Astrocyte (in vitro differentiated cells and primary cell): ENCODE results near the gene GPSM3. TPM values are rescaled to one million over a fixed set of nuclear protein-coding genes. Genes with fewer than 3 reads are reported as not detected.
"Not testable (repeated sequence)": the region's sequence is repeated elsewhere in the genome, so short reads cannot be mapped to it uniquely, and the experiment has no call there.

Experiments
- DNase-seq: peaks from one replicate; pipeline ENCODE4 v3.0.0-alpha.2; 2010; ENCODE audit warnings: low read depth
- FAIRE-seq: peaks from 2 replicates; lab custom pipeline; 2011; peaks lifted over from hg19 to GRCh38; lab: Jason Lieb, UNC
- H2AFZ ChIP-seq: 2 replicates; pipeline ENCODE4 v1.6.0; 2012; ENCODE audit warnings: low read depth, low read length, inconsistent platforms
- H3K27ac ChIP-seq: 2 replicates; pipeline ENCODE4 v1.5.1; 2011; ENCODE audit warnings: low read depth, low read length, inconsistent platforms
- H3K27me3 ChIP-seq: 2 replicates; pipeline ENCODE4 v1.6.0; 2011; ENCODE audit warnings: low read length, inconsistent platforms; ENCODE audit not compliant: insufficient read depth
- H3K36me3 ChIP-seq: 2 replicates; pipeline ENCODE4 v1.5.1; 2011; ENCODE audit warnings: low read length, inconsistent platforms; ENCODE audit not compliant: insufficient read depth
- H3K4me1 ChIP-seq: 2 replicates; pipeline ENCODE4 v1.5.1; 2011; ENCODE audit warnings: low read length, inconsistent platforms; ENCODE audit not compliant: insufficient read depth
- H3K4me2 ChIP-seq: 2 replicates; pipeline ENCODE4 v1.6.0; 2012; ENCODE audit warnings: low read length, inconsistent platforms
- H3K4me3 ChIP-seq: 2 replicates; pipeline ENCODE4 v1.5.1; 2011; ENCODE audit warnings: low read depth, mild to moderate bottlenecking, low read length, inconsistent platforms; ENCODE audit not compliant: insufficient read depth
- H3K79me2 ChIP-seq: 2 replicates; pipeline ENCODE4 v1.6.0; 2012; ENCODE audit warnings: mild to moderate bottlenecking, low read length, inconsistent platforms; ENCODE audit not compliant: insufficient read depth
- H3K9ac ChIP-seq: 2 replicates; pipeline ENCODE4 v1.6.0; 2012; ENCODE audit warnings: mild to moderate bottlenecking, low read length, inconsistent platforms
- H3K9me3 ChIP-seq: 2 replicates; pipeline ENCODE4 v1.5.1; 2012; ENCODE audit warnings: low read depth, mild to moderate bottlenecking, low read length, inconsistent platforms; ENCODE audit not compliant: insufficient read depth
- H4K20me1 ChIP-seq: 2 replicates; pipeline ENCODE4 v1.6.0; 2012; ENCODE audit warnings: low read length, inconsistent platforms; ENCODE audit not compliant: insufficient read depth
- H3K27ac Mint-ChIP-seq: one replicate; pipeline ENCODE4 v1.8.0; 2021; ENCODE audit warnings: mild to moderate bottlenecking, mixed read lengths; ENCODE audit not compliant: unreplicated experiment
- H3K27me3 Mint-ChIP-seq: one replicate; pipeline ENCODE4 v1.8.0; 2021; ENCODE audit warnings: low read depth, mixed read lengths; ENCODE audit not compliant: unreplicated experiment
- H3K36me3 Mint-ChIP-seq: one replicate; pipeline ENCODE4 v1.8.0; 2021; ENCODE audit warnings: low read depth, mixed read lengths; ENCODE audit not compliant: unreplicated experiment
- H3K4me1 Mint-ChIP-seq: one replicate; pipeline ENCODE4 v1.8.0; 2021; ENCODE audit warnings: low read depth, mixed read lengths; ENCODE audit not compliant: unreplicated experiment
- H3K4me3 Mint-ChIP-seq: one replicate; pipeline ENCODE4 v1.8.0; 2021; ENCODE audit warnings: mild to moderate bottlenecking, moderate library complexity, mixed read lengths; ENCODE audit not compliant: unreplicated experiment
- H3K9me3 Mint-ChIP-seq: one replicate; pipeline ENCODE4 v1.8.0; 2021; ENCODE audit warnings: mild to moderate bottlenecking, mixed read lengths; ENCODE audit not compliant: unreplicated experiment
- CTCF ChIP-seq: IDR thresholded peaks from 2 replicates; pipeline ENCODE4 v1.5.1; 2011; ENCODE audit warnings: low read depth, mild to moderate bottlenecking, inconsistent platforms, low read length, moderate library complexity; ENCODE audit not compliant: insufficient read depth
- EZH2 ChIP-seq: IDR thresholded peaks from 2 replicates; pipeline ENCODE4 v1.6.1; 2012; ENCODE audit warnings: mild to moderate bottlenecking, low read length, inconsistent platforms; ENCODE audit not compliant: insufficient read depth
- total RNA-seq: library from RNA; stranded (reverse); gene quantifications from 2 replicates; pipeline ENCODE4 v1.2.1, GENCODE V29; 2021

GPSM3 gene
- total RNA-seq, 1 donor from 2014 or later: 9.6 TPM

GRCh38 chr6:32147401-32148132 lies 44.9 kb downstream of the GPSM3 start:
- DNase-seq (no peak), FAIRE-seq (no peak)
- no peak for TF ChIP-seq CTCF
- TF ChIP-seq EZH2: no peak
- Mint-ChIP-seq H3K27me3 (peaks cover 33% of the 10 kb centered on the region), H3K4me1 (peaks cover 15% of the 10 kb centered on the region), H3K4me3 (no peak overlapping the region), H3K27ac (peak overlapping the region; percentile 53), H3K9me3 (peaks cover 9% of the 10 kb centered on the region), H3K36me3 (peaks cover 6% of the 10 kb centered on the region)
- H3K4me2 ChIP-seq: peak overlapping the region; percentile 66
- peaks cover 7% of the 10 kb centered on the region for H3K4me1 ChIP-seq
- no peak overlapping the region for H3K4me3 ChIP-seq
- H3K79me2 ChIP-seq: no peaks in the 10 kb centered on the region
- no peak overlapping the region for H3K9ac ChIP-seq
- no peaks in the 10 kb centered on the region for H4K20me1 ChIP-seq
- H2AFZ ChIP-seq: no peak overlapping the region
- peaks cover 37% of the 10 kb centered on the region for H3K27me3 ChIP-seq
- H3K9me3 ChIP-seq: no peaks in the 10 kb centered on the region
- no peaks in the 10 kb centered on the region for H3K36me3 ChIP-seq
- H3K27ac ChIP-seq: no peak overlapping the region

- peaks cover 37% of the 10 kb centered on the region for H3K27me3 ChIP-seq
- Mint-ChIP-seq H3K4me1 (peaks cover 17% of the 10 kb centered on the region), H3K27ac (peak overlapping the region; percentile 94), H3K36me3 (peaks cover 6% of the 10 kb centered on the region), H3K27me3 (peaks cover 33% of the 10 kb centered on the region), H3K9me3 (peaks cover 9% of the 10 kb centered on the region), H3K4me3 (peak overlapping the region; percentile 4)
- no peak overlapping the region for H3K4me2 ChIP-seq
- TF ChIP-seq CTCF: no peak
- H2AFZ ChIP-seq: no peak overlapping the region
- H4K20me1 ChIP-seq: no peaks in the 10 kb centered on the region
- DNase-seq (no peak), FAIRE-seq (no peak)
- H3K9ac ChIP-seq: no peak overlapping the region
- H3K27ac ChIP-seq: no peak overlapping the region
- no peaks in the 10 kb centered on the region for H3K9me3 ChIP-seq
- H3K36me3 ChIP-seq: no peaks in the 10 kb centered on the region
- H3K4me3 ChIP-seq: no peak overlapping the region
- H3K79me2 ChIP-seq: no peaks in the 10 kb centered on the region
- no peaks in the 10 kb centered on the region for H3K4me1 ChIP-seq
These were observed 45.8 kb downstream of the GPSM3 start for GRCh38 chr6:32146687-32147086.

GRCh38 chr6:32146287-32146686 lies 46.2 kb downstream of the GPSM3 start:
- DNase-seq (no peak), FAIRE-seq (no peak)
- Mint-ChIP-seq H3K4me1 (peaks cover 20% of the 10 kb centered on the region), H3K9me3 (peaks cover 9% of the 10 kb centered on the region), H3K4me3 (peak overlapping the region; percentile 4), H3K36me3 (peaks cover 6% of the 10 kb centered on the region), H3K27me3 (peaks cover 31% of the 10 kb centered on the region), H3K27ac (peak overlapping the region; percentile 94)
- no peak overlapping the region for H3K4me3 ChIP-seq
- no peak overlapping the region for H3K9ac ChIP-seq
- H3K79me2 ChIP-seq: no peaks in the 10 kb centered on the region
- H2AFZ ChIP-seq: no peak overlapping the region
- H3K27ac ChIP-seq: no peak overlapping the region
- no peaks in the 10 kb centered on the region for H3K9me3 ChIP-seq
- no peaks in the 10 kb centered on the region for H3K36me3 ChIP-seq
- peaks cover 37% of the 10 kb centered on the region for H3K27me3 ChIP-seq
- TF ChIP-seq EZH2 (no peak), CTCF (no peak)
- H3K4me2 ChIP-seq: no peak overlapping the region
- no peaks in the 10 kb centered on the region for H4K20me1 ChIP-seq
- no peaks in the 10 kb centered on the region for H3K4me1 ChIP-seq

- not testable (repeated sequence) for DNase-seq, H3K27ac ChIP-seq, H3K9ac ChIP-seq, H3K9me3 ChIP-seq, H3K36me3 Mint-ChIP-seq, H2AFZ ChIP-seq, H3K79me2 ChIP-seq, FAIRE-seq, H4K20me1 ChIP-seq, H3K4me3 ChIP-seq, H3K36me3 ChIP-seq, H3K4me2 ChIP-seq, H3K9me3 Mint-ChIP-seq, H3K4me1 ChIP-seq, H3K4me3 Mint-ChIP-seq, H3K27ac Mint-ChIP-seq
- peaks cover 27% of the 10 kb centered on the region for H3K4me1 Mint-ChIP-seq
- peaks cover 18% of the 10 kb centered on the region for H3K27me3 Mint-ChIP-seq
- H3K27me3 ChIP-seq: peaks cover 28% of the 10 kb centered on the region
These were observed 48.2 kb downstream of the GPSM3 start for GRCh38 chr6:32144238-32144637.
